Choroid plexus epithelial cell (primary cell): Measurements from ENCODE around the gene HTRA2.
"Not testable (repeated sequence)": the region's sequence is repeated elsewhere in the genome, so short reads cannot be mapped to it uniquely, and the experiment has no call there.

Experiments
- DNase-seq: peaks from one replicate; pipeline ENCODE4 v3.0.0-alpha.2; 2010; ENCODE audit warnings: low read depth
- H3K4me3 ChIP-seq: 2 replicates; pipeline ENCODE4 v1.5.1; 2011; ENCODE audit warnings: low read depth, mild to moderate bottlenecking, control low read depth, low read length, moderate library complexity
- CTCF ChIP-seq: conservative IDR thresholded peaks from 2 replicates; pipeline ENCODE4 v1.5.1; 2011; ENCODE audit warnings: low read depth, mild to moderate bottlenecking, control low read depth, inconsistent platforms, low read length, moderate library complexity

Gene HTRA2

GRCh38 chr2:74529357-74530238, at the start of gene HTRA2, which contains the start of gene AUP1:
Gene HTRA2 (plus strand): TSS chr2:74529933. CDS start chr2:74530007, 74 bp downstream.
Gene AUP1 (minus strand): TSS chr2:74529706. CDS start chr2:74529629, 77 bp downstream.
- H3K4me3 ChIP-seq: peak within 1 kb of the TSS; percentile 97
- TF ChIP-seq CTCF: no peak
- peak; percentile 100 for DNase-seq

- peak overlapping the region; percentile 94 for H3K4me3 ChIP-seq
- DNase-seq: no peak
- no peak for TF ChIP-seq CTCF
Measured at GRCh38 chr2:74481431-74481830, 48.3 kb upstream of the HTRA2 start.

- H3K4me3 ChIP-seq: peak overlapping the region; percentile 94
- no peak for TF ChIP-seq CTCF
- no peak for DNase-seq
Measured at GRCh38 chr2:74481961-74482800, 47.6 kb upstream of the HTRA2 start.

GRCh38 chr2:74482801-74483674, 46.7 kb upstream of the HTRA2 start, which contains the start of the genes CCDC142 and TTC31:
Gene CCDC142 (minus strand): TSS chr2:74482998. CDS start chr2:74482837, 161 bp downstream.
Gene TTC31 (plus strand): TSS chr2:74483081. CDS start chr2:74483096, 15 bp downstream.
- DNase-seq: peak; percentile 97
- peak within 1 kb of the TSS; percentile 94 for H3K4me3 ChIP-seq
- TF ChIP-seq CTCF: peak; percentile 92

- DNase-seq: not testable (repeated sequence)
- H3K4me3 ChIP-seq: peak overlapping the region; percentile 94
Measured at GRCh38 chr2:74483675-74484164, 46.0 kb upstream of the HTRA2 start.

GRCh38 chr2:74486141-74486540, 43.6 kb upstream of the HTRA2 start:
- no peak overlapping the region for H3K4me3 ChIP-seq
- TF ChIP-seq CTCF: no peak
- no peak for DNase-seq
